Measurements from ENCODE around the gene CYB561A3. TPM values are rescaled to one million over a fixed set of nuclear protein-coding genes. Genes with fewer than 3 reads are reported as not detected.

Gene CYB561A3
- total RNA-seq = 100 to 1,000 TPM in 1 of 6 donors, 10 to 100 TPM in 5; 30.3 to 113 (median 50.4) TPM

GRCh38 chr11:61361741-61362541, at the start of gene CYB561A3, which contains the start of gene TMEM138:
CYB561A3 (minus strand) TSS chr11:61361882; CDS start chr11:61356713, 5,169 bp downstream.
TMEM138 (plus strand) TSS chr11:61362374; CDS start chr11:61364391, 2,017 bp downstream.
- peaks cover 31 to 40% (median 34%) of the 10 kb centered on the region in 4 donors for H3K4me1 ChIP-seq
- H3K36me3 ChIP-seq = peaks cover 11 to 32% (median 28%) of the 10 kb centered on the region in 4 donors
- 0% methylated on average over 10 to 49 of the region's 63 CpGs for WGBS, 2 donors

GRCh38 chr11:61406991-61407728, 45.5 kb upstream of the CYB561A3 start:
- Histone ChIP-seq H3K4me3 (no peak overlapping the region), H3K27me3 (no peaks in the 10 kb centered on the region), H3K27ac (no peak overlapping the region), H3K9me3 (no peaks in the 10 kb centered on the region), H3K4me1 (no peaks in the 10 kb centered on the region), H3K36me3 (peaks cover 44 to 98% (median 89%) of the 10 kb centered on the region in 4 donors)
- 93 to 97% methylated on average over 5 of the region's 5 CpGs for WGBS, 2 donors
- TF ChIP-seq, protein P1, sequence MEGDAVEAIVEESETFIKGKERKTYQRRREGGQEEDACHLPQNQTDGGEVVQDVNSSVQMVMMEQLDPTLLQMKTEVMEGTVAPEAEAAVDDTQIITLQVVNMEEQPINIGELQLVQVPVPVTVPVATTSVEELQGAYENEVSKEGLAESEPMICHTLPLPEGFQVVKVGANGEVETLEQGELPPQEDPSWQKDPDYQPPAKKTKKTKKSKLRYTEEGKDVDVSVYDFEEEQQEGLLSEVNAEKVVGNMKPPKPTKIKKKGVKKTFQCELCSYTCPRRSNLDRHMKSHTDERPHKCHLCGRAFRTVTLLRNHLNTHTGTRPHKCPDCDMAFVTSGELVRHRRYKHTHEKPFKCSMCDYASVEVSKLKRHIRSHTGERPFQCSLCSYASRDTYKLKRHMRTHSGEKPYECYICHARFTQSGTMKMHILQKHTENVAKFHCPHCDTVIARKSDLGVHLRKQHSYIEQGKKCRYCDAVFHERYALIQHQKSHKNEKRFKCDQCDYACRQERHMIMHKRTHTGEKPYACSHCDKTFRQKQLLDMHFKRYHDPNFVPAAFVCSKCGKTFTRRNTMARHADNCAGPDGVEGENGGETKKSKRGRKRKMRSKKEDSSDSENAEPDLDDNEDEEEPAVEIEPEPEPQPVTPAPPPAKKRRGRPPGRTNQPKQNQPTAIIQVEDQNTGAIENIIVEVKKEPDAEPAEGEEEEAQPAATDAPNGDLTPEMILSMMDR (IDR thresholded peaks at IDR 0.05) = no peak
- TF ChIP-seq POLR2A (IDR thresholded peaks at IDR 0.05) (no peak), POLR2AphosphoS5 (IDR thresholded peaks at IDR 0.05) (no peak), EP300 (IDR thresholded peaks at IDR 0.05) (no peak)
- ATAC-seq (ENCODE audit: low FRiP score in 2 of 2) = no peak
- no peak for DNase-seq

More at GRCh38 chr11:61361741-61362541, at the start of gene CYB561A3, which contains the start of gene TMEM138:
- no peaks in the 10 kb centered on the region for H3K27me3 ChIP-seq
- H3K4me3 ChIP-seq = peak within 1 kb of the TSS; percentile 60 to 97 (median 72)
- no peaks in the 10 kb centered on the region for H3K9me3 ChIP-seq
- TF ChIP-seq EP300 (IDR thresholded peaks at IDR 0.05) = peak in 1 of 4 donors; percentile 25
- peak; percentile 83 to 98 for TF ChIP-seq POLR2AphosphoS5 (IDR thresholded peaks at IDR 0.05)
- TF ChIP-seq POLR2A (IDR thresholded peaks at IDR 0.05) = peak in 3 of 4 donors; percentile 64 to 92 (median 89)
- TF ChIP-seq, protein P1 (IDR thresholded peaks at IDR 0.05) = peak in 1 of 6 experiments; percentile 9
- DNase-seq (peak; percentile 95), ATAC-seq (ENCODE audit: low FRiP score in 2 of 2) (peak; percentile 98 to 99)
- H3K27ac ChIP-seq = peak within 1 kb of the TSS; percentile 97 to 99 (median 98)

DNA sequence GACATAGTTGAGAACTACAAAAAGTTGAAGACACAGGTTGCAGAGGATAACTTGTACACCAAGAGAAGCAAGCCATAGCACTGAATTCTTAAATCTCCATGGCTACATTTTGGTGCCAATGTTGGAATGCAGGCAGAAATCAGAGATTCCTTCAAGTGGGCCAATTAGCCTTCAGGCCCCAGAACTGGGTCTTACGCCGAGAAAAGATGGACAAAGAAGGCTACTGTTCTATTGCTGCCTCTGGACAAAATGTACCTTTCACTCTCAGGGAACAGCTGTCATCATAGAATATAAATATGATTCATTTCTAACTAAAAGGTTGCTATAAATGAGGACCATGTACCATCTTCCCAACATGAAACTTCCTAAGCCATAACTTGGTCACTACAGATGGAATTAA, 44.4 kb upstream of the CYB561A3 start:
- no peak for TF ChIP-seq POLR2AphosphoS5 (IDR thresholded peaks at IDR 0.05)
- TF ChIP-seq, protein P1 (IDR thresholded peaks at IDR 0.05) = no peak

GRCh38 chr11:61404641-61405040, 43.0 kb upstream of the CYB561A3 start:
- DNase-seq (no peak), ATAC-seq (ENCODE audit: low FRiP score in 2 of 2) (no peak)
- TF ChIP-seq POLR2A (IDR thresholded peaks at IDR 0.05) (no peak), EP300 (IDR thresholded peaks at IDR 0.05) (no peak), POLR2AphosphoS5 (IDR thresholded peaks at IDR 0.05) (no peak)
- H3K4me1 ChIP-seq = no peaks in the 10 kb centered on the region
- H3K27me3 ChIP-seq = no peaks in the 10 kb centered on the region
- no peak overlapping the region for H3K4me3 ChIP-seq
- H3K36me3 ChIP-seq = peaks cover 27 to 85% (median 65%) of the 10 kb centered on the region in 4 donors
- WGBS, 2 donors = 90 to 95% methylated on average over 4 of the region's 4 CpGs
- H3K27ac ChIP-seq = no peak overlapping the region
- H3K9me3 ChIP-seq = no peaks in the 10 kb centered on the region

More for the DNA sequence above, 44.4 kb upstream of the CYB561A3 start:
- WGBS, 2 donors = 92 to 96% methylated on average over 2 of the region's 2 CpGs
- Histone ChIP-seq H3K4me3 (no peak overlapping the region), H3K4me1 (no peaks in the 10 kb centered on the region), H3K27me3 (no peaks in the 10 kb centered on the region), H3K27ac (no peak overlapping the region), H3K9me3 (no peaks in the 10 kb centered on the region), H3K36me3 (peaks cover 35 to 97% (median 79%) of the 10 kb centered on the region in 4 donors)
- ATAC-seq (ENCODE audit: low FRiP score in 2 of 2) (no peak), DNase-seq (no peak)

GRCh38 chr11:61404103-61404502, 42.4 kb upstream of the CYB561A3 start:
- Histone ChIP-seq H3K27ac (no peak overlapping the region), H3K36me3 (peaks cover 24 to 81% (median 60%) of the 10 kb centered on the region in 4 donors), H3K9me3 (no peaks in the 10 kb centered on the region), H3K4me3 (no peak overlapping the region), H3K27me3 (no peaks in the 10 kb centered on the region), H3K4me1 (no peaks in the 10 kb centered on the region)
- WGBS, 2 donors = 77 to 78% methylated on average over 5 of the region's 5 CpGs
- DNase-seq (no peak), ATAC-seq (ENCODE audit: low FRiP score in 2 of 2) (no peak)
- TF ChIP-seq POLR2A (IDR thresholded peaks at IDR 0.05) = no peak
- no peak for TF ChIP-seq EP300 (IDR thresholded peaks at IDR 0.05)
- TF ChIP-seq POLR2AphosphoS5 (IDR thresholded peaks at IDR 0.05) = no peak
- TF ChIP-seq, protein P1 (IDR thresholded peaks at IDR 0.05) = no peak

All from upper lobe of left lung (tissue), 6 donors.